HEK293 (cell line): ENCODE results near the gene CNN2.

Source experiments
- YY1 ChIP-seq: fragments of 450-650 bp; formaldehyde crosslinking; IDR thresholded peaks from 2 replicates; pipeline ENCODE4 v1.5.1; 2018; ENCODE audit warnings: missing biosample characterization, missing genetic modification characterization
- ZBTB7A ChIP-seq: fragments of 450-650 bp; formaldehyde crosslinking; IDR thresholded peaks from 2 replicates; pipeline ENCODE4 v1.5.1; 2016; ENCODE audit warnings: low read depth, missing biosample characterization, missing genetic modification characterization
- ZFP3 ChIP-seq: fragments of 450-650 bp; formaldehyde crosslinking; IDR thresholded peaks from 2 replicates; pipeline ENCODE4 v1.5.1; 2016; ENCODE audit warnings: low read depth, missing biosample characterization, missing genetic modification characterization
- ZNF311 ChIP-seq: fragments of 450-650 bp; formaldehyde crosslinking; IDR thresholded peaks from 2 replicates; pipeline ENCODE4 v1.5.1; 2017; ENCODE audit warnings: missing biosample characterization, missing genetic modification characterization, borderline replicate concordance
- TF ChIP-seq, protein P1 (sequence below): fragments of 450-650 bp; formaldehyde crosslinking; IDR thresholded peaks from 2 replicates; pipeline ENCODE4 v1.5.1; 2016; ENCODE audit warnings: missing biosample characterization, missing genetic modification characterization
- TF ChIP-seq, protein P2 (sequence below): fragments of 450-650 bp; formaldehyde crosslinking; IDR thresholded peaks from 2 replicates; pipeline ENCODE4 v1.5.1; 2016; ENCODE audit warnings: missing biosample characterization, missing genetic modification characterization, low read depth

GRCh38 chr19:993361-993830, 33.0 kb upstream of the CNN2 start:
- TF ChIP-seq YY1 (no peak), ZFP3 (tag by site-specific recombination) (no peak), ZNF311 (no peak), ZBTB7A (tag by site-specific recombination) (no peak)
- TF ChIP-seq, protein P1, sequence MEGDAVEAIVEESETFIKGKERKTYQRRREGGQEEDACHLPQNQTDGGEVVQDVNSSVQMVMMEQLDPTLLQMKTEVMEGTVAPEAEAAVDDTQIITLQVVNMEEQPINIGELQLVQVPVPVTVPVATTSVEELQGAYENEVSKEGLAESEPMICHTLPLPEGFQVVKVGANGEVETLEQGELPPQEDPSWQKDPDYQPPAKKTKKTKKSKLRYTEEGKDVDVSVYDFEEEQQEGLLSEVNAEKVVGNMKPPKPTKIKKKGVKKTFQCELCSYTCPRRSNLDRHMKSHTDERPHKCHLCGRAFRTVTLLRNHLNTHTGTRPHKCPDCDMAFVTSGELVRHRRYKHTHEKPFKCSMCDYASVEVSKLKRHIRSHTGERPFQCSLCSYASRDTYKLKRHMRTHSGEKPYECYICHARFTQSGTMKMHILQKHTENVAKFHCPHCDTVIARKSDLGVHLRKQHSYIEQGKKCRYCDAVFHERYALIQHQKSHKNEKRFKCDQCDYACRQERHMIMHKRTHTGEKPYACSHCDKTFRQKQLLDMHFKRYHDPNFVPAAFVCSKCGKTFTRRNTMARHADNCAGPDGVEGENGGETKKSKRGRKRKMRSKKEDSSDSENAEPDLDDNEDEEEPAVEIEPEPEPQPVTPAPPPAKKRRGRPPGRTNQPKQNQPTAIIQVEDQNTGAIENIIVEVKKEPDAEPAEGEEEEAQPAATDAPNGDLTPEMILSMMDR: no peak
- TF ChIP-seq, protein P2, sequence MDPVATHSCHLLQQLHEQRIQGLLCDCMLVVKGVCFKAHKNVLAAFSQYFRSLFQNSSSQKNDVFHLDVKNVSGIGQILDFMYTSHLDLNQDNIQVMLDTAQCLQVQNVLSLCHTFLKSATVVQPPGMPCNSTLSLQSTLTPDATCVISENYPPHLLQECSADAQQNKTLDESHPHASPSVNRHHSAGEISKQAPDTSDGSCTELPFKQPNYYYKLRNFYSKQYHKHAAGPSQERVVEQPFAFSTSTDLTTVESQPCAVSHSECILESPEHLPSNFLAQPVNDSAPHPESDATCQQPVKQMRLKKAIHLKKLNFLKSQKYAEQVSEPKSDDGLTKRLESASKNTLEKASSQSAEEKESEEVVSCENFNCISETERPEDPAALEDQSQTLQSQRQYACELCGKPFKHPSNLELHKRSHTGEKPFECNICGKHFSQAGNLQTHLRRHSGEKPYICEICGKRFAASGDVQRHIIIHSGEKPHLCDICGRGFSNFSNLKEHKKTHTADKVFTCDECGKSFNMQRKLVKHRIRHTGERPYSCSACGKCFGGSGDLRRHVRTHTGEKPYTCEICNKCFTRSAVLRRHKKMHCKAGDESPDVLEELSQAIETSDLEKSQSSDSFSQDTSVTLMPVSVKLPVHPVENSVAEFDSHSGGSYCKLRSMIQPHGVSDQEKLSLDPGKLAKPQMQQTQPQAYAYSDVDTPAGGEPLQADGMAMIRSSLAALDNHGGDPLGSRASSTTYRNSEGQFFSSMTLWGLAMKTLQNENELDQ (tag by site-specific recombination): no peak
